Activated naive CD4-positive, alpha-beta T cell treated with anti-CD3 and anti-CD28 coated beads, Interleukin-2, amount 50 U/mL, for 24 hours (primary cell): ENCODE measurements around the gene TMEM184A.
A peak's percentile ranks its signal among the peaks of the same experiment; 100 is the strongest.

Experiments used
- H3K27ac Mint-ChIP-seq: one replicate; pipeline ENCODE4 v1.8.0; 2021; ENCODE audit warnings: mild to moderate bottlenecking, mixed read lengths
- H3K27me3 Mint-ChIP-seq: one replicate; pipeline ENCODE4 v1.8.0; 2021; ENCODE audit warnings: mixed read lengths
- H3K36me3 Mint-ChIP-seq: one replicate; pipeline ENCODE4 v1.8.0; 2021; ENCODE audit warnings: mixed read lengths
- H3K4me1 Mint-ChIP-seq: one replicate; pipeline ENCODE4 v1.8.0; 2021; ENCODE audit warnings: mixed read lengths
- H3K4me3 Mint-ChIP-seq: one replicate; pipeline ENCODE4 v1.8.0; 2021; ENCODE audit warnings: mild to moderate bottlenecking, mixed read lengths
- H3K9me3 Mint-ChIP-seq: one replicate; pipeline ENCODE4 v1.8.0; 2021; ENCODE audit warnings: mixed read lengths

Gene TMEM184A

DNA sequence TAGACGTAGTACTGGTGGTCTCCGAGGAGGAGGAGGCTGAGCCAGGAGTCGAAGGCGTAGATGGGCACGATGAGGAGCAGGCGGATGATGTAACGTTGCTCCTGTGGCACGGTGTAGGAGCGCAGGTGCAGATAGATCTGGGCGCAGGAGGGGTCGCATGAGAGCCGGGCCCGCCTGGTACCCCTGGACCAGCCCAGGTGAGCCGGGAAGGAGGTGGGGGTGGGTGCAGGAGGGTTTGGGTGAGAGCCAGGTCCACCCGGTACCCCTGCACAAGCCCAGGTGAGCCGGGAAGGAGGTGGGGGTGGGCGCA is 5.2 kb downstream of the TMEM184A start:
- H3K27me3 Mint-ChIP-seq: no peaks in the 10 kb centered on the region

DNA sequence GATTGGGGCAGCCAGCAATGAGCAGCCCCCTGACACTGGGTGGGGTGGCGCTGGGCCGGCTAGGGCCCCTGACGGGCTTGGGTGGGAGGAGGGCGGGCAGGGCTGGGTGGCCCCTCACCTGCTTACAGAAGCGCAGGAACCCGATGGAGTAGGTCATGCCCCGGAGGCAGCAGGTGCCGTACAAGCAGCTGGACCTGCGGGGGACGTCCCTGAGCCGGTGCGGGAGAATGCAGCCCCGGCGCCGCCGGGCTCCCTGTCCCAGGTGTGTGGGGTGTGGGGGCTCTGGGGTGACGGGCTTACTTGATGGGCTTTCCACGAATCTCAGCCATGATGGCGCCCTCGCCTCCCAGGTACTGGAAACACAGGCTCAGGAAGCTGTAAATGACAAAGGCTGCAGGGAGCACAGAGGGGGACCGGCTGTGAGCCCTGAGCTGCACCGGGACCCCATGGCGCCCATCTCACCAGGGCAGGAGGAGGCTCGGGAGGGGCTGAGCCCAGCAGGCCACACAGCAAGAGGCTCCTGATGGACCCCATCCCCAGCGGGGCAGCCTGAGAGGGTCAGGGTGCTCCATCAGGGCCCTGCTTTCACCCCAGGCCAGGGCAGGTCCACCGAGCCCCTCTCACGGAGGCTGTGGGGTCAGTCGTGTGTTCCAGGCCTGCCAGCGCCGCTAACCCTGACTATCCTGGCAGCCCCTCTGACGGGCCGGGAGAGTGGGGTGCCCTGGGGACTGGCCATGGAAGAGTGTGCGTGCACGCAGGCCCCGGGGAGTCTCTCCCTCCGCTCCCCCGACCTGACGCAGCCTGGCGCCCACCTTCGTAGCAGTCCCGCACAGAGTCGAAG is 5.8 kb downstream of the TMEM184A start:
- H3K4me1 Mint-ChIP-seq: no peaks in the 10 kb centered on the region
- H3K27ac Mint-ChIP-seq: peak overlapping the region; percentile 38
- H3K36me3 Mint-ChIP-seq: no peaks in the 10 kb centered on the region
- H3K9me3 Mint-ChIP-seq: no peaks in the 10 kb centered on the region
- no peaks in the 10 kb centered on the region for H3K27me3 Mint-ChIP-seq
- no peak overlapping the region for H3K4me3 Mint-ChIP-seq

More for the DNA sequence above, 5.2 kb downstream of the TMEM184A start:
- Mint-ChIP-seq H3K27ac (peak overlapping the region; percentile 38), H3K4me1 (no peaks in the 10 kb centered on the region), H3K36me3 (no peaks in the 10 kb centered on the region), H3K4me3 (no peak overlapping the region), H3K9me3 (no peaks in the 10 kb centered on the region)

DNA sequence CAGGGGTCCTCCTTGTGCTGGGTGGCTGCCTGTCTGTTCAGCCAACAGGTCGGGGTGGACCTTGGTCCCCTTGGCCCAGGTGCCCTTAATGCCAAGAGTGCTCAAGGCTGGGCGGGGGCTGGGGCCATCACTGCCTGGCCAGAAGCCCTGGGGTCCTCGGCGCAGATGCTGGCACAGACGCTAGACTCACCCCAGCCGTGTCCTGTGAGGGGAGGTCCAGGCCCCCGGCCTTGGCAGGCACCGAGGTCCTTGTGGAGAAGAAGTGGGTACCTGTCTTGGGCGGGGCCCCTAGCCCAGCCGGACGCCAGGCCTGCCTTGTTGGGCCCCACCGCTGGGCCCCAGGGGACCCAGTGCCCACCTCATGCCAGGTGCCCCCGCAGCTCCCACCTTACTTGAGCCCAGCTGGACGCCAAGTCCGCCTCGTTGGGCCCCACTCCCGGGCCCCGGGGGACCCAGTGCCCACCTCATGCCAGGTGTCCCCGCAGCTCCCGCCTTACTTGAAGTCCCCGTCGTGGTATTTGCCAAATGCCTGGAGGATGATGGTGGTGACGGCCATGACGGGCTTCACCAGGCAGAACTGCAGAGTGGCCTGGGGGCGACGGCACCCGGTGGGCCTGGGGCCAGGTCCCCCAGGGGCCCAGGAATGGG is 6.5 kb downstream of the TMEM184A start:
- H3K36me3 Mint-ChIP-seq: no peaks in the 10 kb centered on the region
- H3K4me3 Mint-ChIP-seq: no peak overlapping the region
- no peaks in the 10 kb centered on the region for H3K9me3 Mint-ChIP-seq

DNA sequence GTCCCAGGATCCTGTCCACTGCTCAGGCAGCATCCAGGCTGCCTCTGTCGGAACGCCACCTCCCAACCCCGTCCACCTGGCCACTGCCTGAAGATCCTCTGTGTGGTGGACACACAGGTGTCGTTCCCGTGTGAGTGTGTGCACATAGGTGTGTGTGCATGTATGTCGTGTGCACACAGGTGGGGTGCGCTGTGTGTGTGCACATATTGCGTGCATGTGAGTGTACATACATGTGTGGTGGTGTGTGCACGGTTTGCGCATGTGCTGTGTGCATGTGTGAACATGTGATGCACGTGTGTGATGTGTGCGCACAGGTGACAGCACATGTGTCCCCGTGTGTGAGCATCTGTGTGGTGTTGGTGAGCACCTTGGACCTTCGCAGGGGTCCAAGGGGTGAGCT is 7.1 kb downstream of the TMEM184A start:
- Mint-ChIP-seq H3K36me3 (no peaks in the 10 kb centered on the region), H3K9me3 (no peaks in the 10 kb centered on the region), H3K27me3 (no peaks in the 10 kb centered on the region), H3K4me1 (no peaks in the 10 kb centered on the region), H3K27ac (no peak overlapping the region), H3K4me3 (no peak overlapping the region)

More for the DNA sequence above, 6.5 kb downstream of the TMEM184A start:
- no peaks in the 10 kb centered on the region for H3K4me1 Mint-ChIP-seq
- no peaks in the 10 kb centered on the region for H3K27me3 Mint-ChIP-seq
- no peak overlapping the region for H3K27ac Mint-ChIP-seq

DNA sequence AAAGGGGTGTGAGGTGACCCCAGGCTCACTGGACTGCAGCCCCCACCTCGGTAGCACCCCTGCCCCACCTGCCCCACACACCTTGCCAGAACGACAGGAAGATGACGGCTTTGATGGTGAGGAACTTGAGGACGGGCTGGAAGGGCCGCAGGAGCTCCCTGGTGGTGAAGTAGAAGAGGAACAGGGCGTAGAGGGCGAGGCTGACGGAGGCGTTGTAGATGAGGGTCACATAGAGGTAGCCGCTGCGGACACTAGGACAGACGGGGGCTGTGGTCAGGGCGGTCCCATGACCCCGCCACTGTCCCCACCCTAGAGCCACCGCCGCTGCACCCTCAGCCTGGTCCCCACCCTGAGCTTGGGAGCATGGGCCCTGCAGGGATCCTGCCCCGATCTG is 7.6 kb downstream of the TMEM184A start:
- no peaks in the 10 kb centered on the region for H3K36me3 Mint-ChIP-seq
- no peaks in the 10 kb centered on the region for H3K4me1 Mint-ChIP-seq
- H3K9me3 Mint-ChIP-seq: no peaks in the 10 kb centered on the region
- H3K27me3 Mint-ChIP-seq: no peaks in the 10 kb centered on the region
- no peak overlapping the region for H3K4me3 Mint-ChIP-seq
- no peak overlapping the region for H3K27ac Mint-ChIP-seq

DNA sequence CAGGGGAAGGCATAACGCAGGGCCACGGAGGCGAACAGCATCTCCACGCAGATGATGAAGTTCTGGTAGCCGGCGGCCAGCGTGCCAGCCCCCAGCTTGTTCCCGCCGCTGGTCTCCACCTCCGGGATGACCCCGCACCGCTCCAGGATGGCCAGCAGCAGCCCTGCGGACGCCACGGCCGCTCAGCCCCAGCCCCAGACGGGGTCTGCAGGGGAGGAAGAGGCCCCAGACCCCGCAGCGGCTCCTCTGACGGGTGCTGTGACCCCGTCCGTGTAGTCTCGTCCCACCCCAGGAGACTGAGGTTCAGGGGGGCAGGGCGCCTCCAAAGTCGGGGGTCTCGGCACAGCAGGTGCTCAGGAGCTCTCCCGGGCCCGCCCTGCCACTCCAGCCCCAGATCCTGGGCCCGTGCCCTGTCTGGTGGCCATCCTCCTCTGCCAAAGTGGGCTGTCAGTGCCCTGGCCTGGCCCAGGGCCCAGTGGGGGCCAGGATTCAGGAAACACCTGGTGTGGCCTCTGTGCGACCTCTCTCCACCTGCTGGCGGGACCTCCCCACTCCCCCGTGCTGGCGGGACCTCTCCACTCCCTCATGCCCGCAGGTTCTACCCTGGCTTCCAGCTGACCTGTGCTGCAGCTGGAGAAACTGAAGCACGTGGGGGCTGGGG is 8.1 kb downstream of the TMEM184A start:
- H3K36me3 Mint-ChIP-seq: no peaks in the 10 kb centered on the region
- H3K4me3 Mint-ChIP-seq: no peak overlapping the region
- no peak overlapping the region for H3K27ac Mint-ChIP-seq
- H3K9me3 Mint-ChIP-seq: no peaks in the 10 kb centered on the region
- H3K4me1 Mint-ChIP-seq: no peaks in the 10 kb centered on the region
- no peaks in the 10 kb centered on the region for H3K27me3 Mint-ChIP-seq

DNA sequence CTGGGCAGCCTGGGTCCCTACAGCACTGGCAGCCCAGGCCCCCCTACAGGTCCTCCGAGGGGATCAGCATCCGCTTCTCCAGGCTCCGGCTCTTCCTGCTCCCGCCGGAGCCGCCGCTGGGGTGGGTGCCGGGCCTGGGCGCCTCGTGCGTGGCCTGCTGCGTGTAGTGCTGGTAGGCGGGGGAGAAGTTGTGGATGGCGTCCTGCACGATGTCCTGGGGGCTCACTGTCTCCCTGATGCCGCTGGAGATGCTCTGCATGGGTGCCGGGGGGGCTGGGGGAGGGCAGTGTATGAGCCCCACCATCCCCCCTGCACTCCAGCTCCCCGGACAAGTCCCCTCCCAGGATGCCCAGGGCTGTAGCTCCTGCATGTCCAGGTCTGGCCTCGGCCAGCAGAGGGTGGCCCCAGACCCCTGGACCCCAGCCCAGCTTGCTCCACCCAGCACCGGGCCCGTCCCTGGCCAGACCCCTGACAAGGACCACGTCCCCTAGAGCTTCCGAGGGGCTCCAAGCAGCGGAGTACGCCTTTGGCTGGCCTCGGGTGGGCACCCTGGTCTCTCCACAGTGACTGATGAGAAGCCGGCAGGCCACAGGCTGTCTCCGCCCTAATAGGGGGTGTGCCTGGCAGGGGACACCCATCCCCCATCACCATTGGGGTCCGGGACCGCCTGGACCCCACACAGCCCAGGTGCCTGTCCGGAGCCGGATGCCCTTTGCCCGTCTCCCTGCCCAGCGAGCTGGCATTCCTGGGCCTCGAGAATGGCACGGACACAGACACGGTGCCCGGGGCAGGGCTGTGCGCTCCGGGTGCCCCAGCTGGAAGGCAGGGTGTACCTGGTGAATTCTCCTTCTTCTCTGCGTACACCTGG is 8.9 kb downstream of the TMEM184A start:
- Mint-ChIP-seq H3K27me3 (no peaks in the 10 kb centered on the region), H3K9me3 (no peaks in the 10 kb centered on the region), H3K4me1 (no peaks in the 10 kb centered on the region), H3K27ac (no peak overlapping the region), H3K36me3 (no peaks in the 10 kb centered on the region), H3K4me3 (no peak overlapping the region)

DNA sequence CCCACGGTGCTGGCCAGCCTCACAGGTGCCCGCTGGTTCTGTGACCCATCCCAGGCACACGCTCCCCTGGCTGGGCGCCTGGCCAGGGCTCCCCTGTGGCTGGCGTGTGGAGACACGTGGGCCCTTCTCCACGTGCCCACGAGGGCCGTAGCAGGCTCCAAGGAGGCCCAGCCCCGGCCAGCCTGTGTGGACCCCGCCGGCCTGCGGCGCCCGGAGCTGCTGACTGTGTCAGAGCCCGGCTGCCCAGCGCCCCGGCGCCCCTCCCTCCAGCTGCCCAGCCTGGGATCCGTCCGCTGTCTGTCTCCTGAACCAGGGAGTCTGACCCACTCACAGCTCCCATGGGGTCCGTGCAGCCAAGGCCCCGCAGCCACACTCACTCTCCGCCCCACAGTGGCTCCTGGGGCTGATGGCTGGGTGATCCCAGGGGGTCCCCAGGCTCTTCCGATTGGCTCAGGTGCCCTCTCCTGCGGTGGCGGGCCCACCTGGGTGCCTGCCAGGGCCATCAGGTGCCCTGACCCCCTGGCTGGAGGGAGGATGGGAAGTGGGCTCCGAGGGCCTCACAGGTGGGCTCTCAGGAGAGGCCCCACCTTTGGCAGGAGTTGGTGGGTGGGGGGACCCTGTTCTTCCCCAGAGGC is 9.6 kb downstream of the TMEM184A start:
- H3K4me1 Mint-ChIP-seq: no peaks in the 10 kb centered on the region
- H3K27ac Mint-ChIP-seq: no peak overlapping the region
- H3K27me3 Mint-ChIP-seq: no peaks in the 10 kb centered on the region
- H3K9me3 Mint-ChIP-seq: no peaks in the 10 kb centered on the region
- no peak overlapping the region for H3K4me3 Mint-ChIP-seq
- H3K36me3 Mint-ChIP-seq: no peaks in the 10 kb centered on the region

DNA sequence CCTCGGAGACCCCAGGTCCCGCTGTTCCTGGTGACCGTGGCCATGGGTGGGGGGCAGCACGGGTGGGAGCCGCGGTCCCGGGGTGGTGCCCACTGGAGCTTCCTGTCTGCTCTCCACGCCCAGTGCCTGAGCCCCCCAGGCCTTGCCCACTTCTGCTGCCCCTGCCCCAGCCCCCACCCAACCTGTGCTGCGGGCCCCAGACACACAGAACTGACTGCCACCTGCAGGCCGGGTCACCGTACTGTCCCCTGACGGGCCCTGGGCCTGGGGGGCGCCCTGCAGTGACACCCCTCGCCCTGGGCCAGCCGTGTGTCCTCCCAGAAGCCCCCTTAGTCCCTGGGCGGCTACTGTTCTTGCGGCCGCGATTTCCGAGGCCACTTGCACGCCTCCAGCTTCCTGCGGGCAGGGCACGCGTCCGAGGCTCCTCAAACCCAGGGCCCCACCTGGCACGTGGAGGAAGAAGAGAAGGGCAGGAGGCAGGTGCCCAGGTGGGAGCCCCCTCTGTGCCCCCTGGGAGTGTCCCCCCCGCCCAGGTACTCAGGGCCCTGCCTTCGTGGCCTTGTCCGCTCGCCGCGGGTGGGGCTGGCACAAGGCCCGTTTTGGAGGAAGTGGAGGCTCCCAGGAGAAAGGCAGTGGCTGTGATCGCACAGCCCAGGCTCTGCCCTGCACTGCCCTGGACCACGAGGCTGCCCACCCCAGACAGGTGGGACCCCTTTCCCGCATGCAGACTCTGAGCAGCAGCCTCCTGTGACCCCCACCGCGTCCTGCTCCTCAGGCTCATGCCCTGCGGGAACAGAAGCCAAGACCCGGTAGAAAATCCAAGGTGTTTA is 10.4 kb downstream of the TMEM184A start:
- Mint-ChIP-seq H3K27ac (no peak overlapping the region), H3K36me3 (no peaks in the 10 kb centered on the region), H3K4me3 (no peak overlapping the region), H3K27me3 (no peaks in the 10 kb centered on the region), H3K9me3 (no peaks in the 10 kb centered on the region), H3K4me1 (no peaks in the 10 kb centered on the region)

DNA sequence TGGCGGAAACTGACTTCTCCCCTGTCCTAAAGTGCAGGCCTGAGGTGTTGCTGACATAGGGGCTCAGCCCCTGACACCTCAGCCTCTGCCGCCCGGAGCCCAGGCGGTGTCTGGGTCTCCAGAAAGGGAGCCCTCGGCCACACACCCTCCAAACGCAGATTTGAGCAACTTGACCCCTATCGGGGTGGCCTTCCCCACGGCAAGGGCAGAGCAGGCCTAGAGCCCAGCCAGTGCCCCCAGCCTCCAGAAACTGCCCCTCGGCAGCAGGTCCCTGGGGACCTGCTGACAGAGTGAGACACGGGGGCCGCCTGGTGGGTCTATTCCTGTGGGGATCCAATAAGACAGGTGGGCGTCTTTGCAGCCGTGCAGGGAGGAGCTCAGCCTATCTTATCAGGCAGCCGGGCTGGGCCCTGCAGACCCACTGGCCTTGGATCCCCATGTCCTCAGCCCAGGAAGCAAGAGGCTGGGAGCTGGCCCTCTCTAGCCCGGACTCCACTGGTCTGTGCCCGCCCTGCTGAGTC is 11.0 kb downstream of the TMEM184A start:
- H3K27me3 Mint-ChIP-seq: no peaks in the 10 kb centered on the region
- no peak overlapping the region for H3K27ac Mint-ChIP-seq
- no peaks in the 10 kb centered on the region for H3K36me3 Mint-ChIP-seq
- H3K4me3 Mint-ChIP-seq: no peak overlapping the region
- no peaks in the 10 kb centered on the region for H3K4me1 Mint-ChIP-seq
- no peaks in the 10 kb centered on the region for H3K9me3 Mint-ChIP-seq

DNA sequence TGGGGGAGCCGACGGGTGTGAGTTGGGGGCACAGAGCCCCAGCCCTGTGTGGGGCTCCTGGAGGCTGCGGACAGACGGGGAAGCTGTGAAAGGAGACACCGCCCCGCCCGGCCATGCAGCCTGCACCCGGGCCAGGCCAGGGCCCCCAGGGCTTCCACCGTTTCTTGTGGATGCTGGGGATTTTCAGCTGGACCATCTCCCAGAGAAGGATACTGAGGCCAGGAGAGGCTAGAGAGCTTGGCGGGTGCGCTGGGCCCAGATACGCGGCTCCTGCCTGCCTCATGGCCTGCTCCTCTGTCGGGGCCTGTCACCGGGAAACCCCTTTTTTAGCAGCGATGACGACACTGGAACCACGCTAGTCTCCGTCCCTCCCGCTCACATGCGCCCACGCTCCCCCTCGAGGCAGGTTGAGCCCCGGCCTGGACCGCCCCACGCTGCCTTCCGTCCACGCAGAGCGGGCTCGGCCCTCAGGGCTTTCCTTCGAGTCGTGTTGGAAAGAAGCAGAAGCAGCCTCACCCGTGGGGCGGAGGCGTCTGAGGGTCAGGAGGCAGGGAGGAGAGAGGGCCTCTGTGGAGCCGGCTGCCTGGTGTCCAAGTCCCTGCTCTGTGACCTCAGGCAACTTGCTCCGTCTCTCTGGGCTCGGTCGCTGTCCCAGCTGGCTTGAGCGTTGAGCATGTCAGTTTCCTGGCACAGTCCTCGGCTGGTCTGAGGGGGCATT is 11.7 kb downstream of the TMEM184A start:
- H3K36me3 Mint-ChIP-seq: no peaks in the 10 kb centered on the region

DNA sequence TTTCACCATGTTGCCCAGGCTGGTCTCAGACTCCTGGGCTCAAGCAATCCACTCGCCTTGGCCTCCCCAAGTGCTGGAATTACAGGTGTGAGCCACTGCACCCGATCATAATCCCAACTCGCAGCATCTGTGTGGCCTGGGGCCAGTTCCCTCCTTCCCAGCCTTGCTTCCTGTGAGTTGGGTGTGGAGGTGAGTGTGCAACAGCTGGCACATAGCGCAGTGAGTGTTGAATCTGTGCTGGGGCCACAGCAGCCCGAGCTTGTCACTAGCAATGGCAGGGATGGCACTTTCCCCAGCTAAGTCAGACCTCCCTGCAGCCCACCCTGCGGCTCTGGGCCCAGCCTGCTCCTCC is 12.2 kb downstream of the TMEM184A start:
- Mint-ChIP-seq H3K27ac (no peak overlapping the region), H3K9me3 (no peaks in the 10 kb centered on the region), H3K27me3 (no peaks in the 10 kb centered on the region), H3K36me3 (no peaks in the 10 kb centered on the region), H3K4me3 (no peak overlapping the region), H3K4me1 (no peaks in the 10 kb centered on the region)

More for the DNA sequence above, 11.7 kb downstream of the TMEM184A start:
- Mint-ChIP-seq H3K27me3 (no peaks in the 10 kb centered on the region), H3K4me3 (no peak overlapping the region), H3K27ac (peak overlapping the region; percentile 12), H3K9me3 (no peaks in the 10 kb centered on the region), H3K4me1 (no peaks in the 10 kb centered on the region)

DNA sequence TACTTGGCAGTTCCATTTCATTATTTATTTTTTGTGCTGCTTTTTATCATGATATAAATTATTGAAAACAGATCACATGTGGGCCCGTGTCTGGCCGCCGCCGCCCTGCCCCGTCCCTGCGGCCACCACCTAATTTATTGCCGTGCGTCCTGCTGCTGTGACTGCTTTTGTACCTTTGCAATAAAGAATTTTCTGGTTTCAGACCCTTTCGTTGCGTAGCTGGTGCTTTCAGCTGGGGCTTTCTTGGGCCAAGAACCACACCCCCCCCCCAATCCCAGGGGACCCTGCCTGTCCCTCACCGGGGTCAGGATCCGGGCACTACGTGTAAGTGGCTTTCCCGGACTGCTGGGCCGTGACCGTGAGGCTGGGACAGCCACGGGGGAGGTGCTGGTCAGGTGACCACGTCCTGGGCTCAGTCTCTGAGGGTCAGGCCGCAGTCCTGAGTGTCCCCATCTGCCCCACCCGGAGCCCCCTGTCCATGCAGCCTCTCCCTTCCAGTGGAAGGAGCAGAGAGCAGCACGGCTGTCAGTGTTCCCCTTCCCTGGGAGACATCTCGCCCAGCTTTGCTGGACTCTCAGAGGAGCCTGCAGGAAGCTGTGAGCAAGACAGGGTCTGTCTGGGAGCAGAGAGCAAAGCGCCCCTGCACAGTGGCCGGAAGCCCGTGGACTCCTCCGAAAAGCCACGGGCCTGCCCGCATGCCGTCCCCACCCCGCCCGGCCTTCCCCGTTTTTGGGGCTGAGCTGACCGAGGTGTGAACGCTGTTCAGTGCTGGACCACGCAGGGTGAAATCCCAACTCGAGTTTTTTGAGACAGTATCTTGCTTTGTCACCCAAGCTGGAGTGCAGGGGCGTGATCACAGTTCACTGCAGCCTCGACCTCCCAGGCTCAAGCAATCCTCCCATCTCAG is 12.9 kb downstream of the TMEM184A start:
- Mint-ChIP-seq H3K27me3 (no peaks in the 10 kb centered on the region), H3K36me3 (no peaks in the 10 kb centered on the region), H3K27ac (no peak overlapping the region), H3K4me3 (no peak overlapping the region), H3K9me3 (no peaks in the 10 kb centered on the region), H3K4me1 (no peaks in the 10 kb centered on the region)
